ENCODE results near the gene PASK.

Gene PASK

GRCh38 chr2:241064008-241064801 lies 85.1 kb downstream of the PASK start:
- DNase-seq (ENCODE audit: low spot score) = no peak

DNA sequence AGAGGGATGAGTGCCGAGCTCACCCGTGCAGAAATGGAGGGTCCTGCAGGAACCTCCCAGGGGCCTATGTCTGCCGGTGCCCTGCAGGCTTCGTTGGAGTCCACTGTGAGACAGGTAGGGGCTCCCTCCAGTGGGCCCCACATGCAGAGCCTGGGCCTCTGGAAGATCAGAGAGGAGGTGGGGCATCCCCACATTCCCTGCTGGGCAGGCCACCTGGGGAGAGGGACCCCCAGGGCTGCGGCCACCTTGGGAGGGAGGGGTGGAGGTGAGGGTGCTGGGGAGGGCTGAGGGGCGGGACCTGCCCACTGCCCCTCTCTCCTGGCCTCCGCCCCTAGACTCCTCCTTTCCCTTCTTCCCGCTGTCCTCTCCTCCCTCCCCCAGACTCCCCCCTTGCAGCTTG lies 85.7 kb downstream of the PASK start:
- DNase-seq (ENCODE audit: low spot score) = no peak

DNA sequence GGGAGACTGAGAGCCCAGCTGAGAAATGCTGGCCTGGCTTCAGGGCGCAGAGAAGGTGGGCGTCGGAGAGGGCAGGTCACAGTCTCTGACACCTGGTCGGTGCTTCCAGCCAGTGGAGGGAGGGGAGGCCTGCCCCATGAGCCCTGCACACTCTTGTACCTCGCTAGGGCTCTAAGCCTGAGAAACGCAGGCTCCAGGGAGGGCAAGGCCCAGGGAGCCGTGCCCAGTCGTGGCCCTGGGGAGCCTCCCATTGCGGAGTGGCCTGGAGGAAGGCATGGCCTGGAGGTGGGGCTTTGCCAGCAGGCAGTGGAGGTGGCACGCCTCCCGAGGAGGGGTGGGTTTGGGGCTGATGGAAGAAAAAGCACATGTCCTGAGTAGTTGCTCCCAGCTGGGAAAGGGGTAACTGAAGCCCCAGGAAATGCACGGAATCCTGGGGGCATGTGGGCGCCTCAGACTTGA lies 86.2 kb downstream of the PASK start:
- no peak for DNase-seq (ENCODE audit: low spot score)

- no peak for DNase-seq (ENCODE audit: low spot score)
Measured at GRCh38 chr2:241062389-241063092, 86.7 kb downstream of the PASK start.

GRCh38 chr2:241061275-241061674 lies 88.0 kb downstream of the PASK start:
- DNase-seq (ENCODE audit: low spot score) = no peak
